Epithelial cell of esophagus (primary cell): ENCODE measurements around the gene PLXNA2.

ENCODE experiments used
- DNase-seq: peaks from one replicate; pipeline ENCODE4 v3.0.0; 2010; ENCODE audit warnings: low read depth
- H3K4me3 ChIP-seq: 2 replicates; pipeline ENCODE4 v1.5.1; 2011; ENCODE audit warnings: mild to moderate bottlenecking, low read length, control low read depth
- CTCF ChIP-seq: IDR thresholded peaks from 2 replicates; pipeline ENCODE4 v1.5.1; 2011; ENCODE audit warnings: low read depth, mild to moderate bottlenecking, low read length, control low read depth, inconsistent platforms; ENCODE audit not compliant: insufficient read depth; ENCODE audit errors: missing control alignments

PLXNA2 gene

GRCh38 chr1:208105756-208106155 lies 138.4 kb downstream of the PLXNA2 start:
- no peak for TF ChIP-seq CTCF
- DNase-seq: no peak
- no peak overlapping the region for H3K4me3 ChIP-seq

GRCh38 chr1:208103597-208104513 lies 140.3 kb downstream of the PLXNA2 start:
- no peak overlapping the region for H3K4me3 ChIP-seq
- DNase-seq: no peak
- TF ChIP-seq CTCF: no peak

- TF ChIP-seq CTCF: no peak
- no peak for DNase-seq
- H3K4me3 ChIP-seq: no peak overlapping the region
Measured at GRCh38 chr1:208101661-208102431, 142.3 kb downstream of the PLXNA2 start.

- DNase-seq: no peak
- no peak overlapping the region for H3K4me3 ChIP-seq
Measured at GRCh38 chr1:208100906-208101305, 143.3 kb downstream of the PLXNA2 start.

GRCh38 chr1:208100106-208100505 lies 144.1 kb downstream of the PLXNA2 start:
- TF ChIP-seq CTCF: no peak
- DNase-seq: no peak
- no peak overlapping the region for H3K4me3 ChIP-seq

More at GRCh38 chr1:208100906-208101305, 143.3 kb downstream of the PLXNA2 start:
- no peak for TF ChIP-seq CTCF

- TF ChIP-seq CTCF: no peak
- no peak overlapping the region for H3K4me3 ChIP-seq
- no peak for DNase-seq
Measured at GRCh38 chr1:208098773-208099172, 145.4 kb downstream of the PLXNA2 start.
